SK-N-SH (cell line): Measurements from ENCODE around the gene GPR32. TPM values are rescaled to one million over a fixed set of nuclear protein-coding genes. Genes with fewer than 3 reads are reported as not detected.

ENCODE experiments used
- CTCF ChIA-PET: fragments of 300-600, 350-600 bp; formaldehyde crosslinking; extraction: SDS; loops from one replicate; lab custom pipeline; 2021; lab: Yijun Ruan, JAX
- POLR2A ChIA-PET: fragments of 350-600 bp; sonication (Branson Sonifier 250); formaldehyde crosslinking; extraction: SDS; loops from one replicate; lab custom pipeline; 2020; ENCODE audit warnings: antibody characterized with exemption, inconsistent platforms; lab: Yijun Ruan, JAX
- DNase-seq: peaks from one replicate; pipeline ENCODE4 v3.0.0; 2012
- H2AFZ ChIP-seq: fragments of 200-600 bp; sonication (generic); 2 replicates; pipeline ENCODE4 v1.8.1; 2016; ENCODE audit warnings: antibody characterized with exemption, mild to moderate bottlenecking, low read depth
- H3F3A ChIP-seq: fragments of 200-600 bp; sonication (generic); replicated peaks from 2 replicates; pipeline ENCODE3; 2016; ENCODE audit warnings: antibody characterized with exemption, mild to moderate bottlenecking; ENCODE audit not compliant: insufficient read depth
- H3K27ac ChIP-seq, 2 experiments: fragments of 200-500 bp in 1 of 2; fragments of 200-600 bp in 1 of 2; sonication (Bioruptor generic) in 1 of 2; sonication (generic), shearing (Covaris generic) in 1 of 2; 2 replicates each; pipeline versions ENCODE4 v1.5.1 to v1.6.1; 2014 to 2016; ENCODE audit warnings: low read depth in 2 of 2, inconsistent platforms in 1 of 2, low read length in 1 of 2, mild to moderate bottlenecking in 1 of 2, mixed read lengths in 1 of 2
- H3K27me3 ChIP-seq: fragments of 200-600 bp; sonication (generic), shearing (Covaris generic); 2 replicates; pipeline ENCODE4 v1.6.1; 2016; ENCODE audit warnings: mixed run types; ENCODE audit not compliant: insufficient read depth
- H3K36me3 ChIP-seq, 2 experiments: fragments of 200-500 bp in 1 of 2; fragments of 200-600 bp in 1 of 2; sonication (Bioruptor generic) in 1 of 2; sonication (generic) in 1 of 2; replicated peaks in 1 of 2; 2 replicates each; pipeline versions ENCODE3 to v1.5.1; 2014 to 2016; ENCODE audit warnings: low read length in 1 of 2, mild to moderate bottlenecking in 1 of 2; ENCODE audit not compliant: insufficient read depth in 2 of 2, control insufficient read depth in 1 of 2
- H3K4me1 ChIP-seq, 2 experiments: fragments of 200-500 bp in 1 of 2; fragments of 200-600 bp in 1 of 2; sonication (Bioruptor generic) in 1 of 2; sonication (generic), shearing (Covaris generic) in 1 of 2; 2 replicates each; pipeline versions ENCODE4 v1.5.1 to v1.6.1; 2014 to 2016; ENCODE audit warnings: low read depth in 1 of 2, low read length in 1 of 2, mixed run types in 1 of 2; ENCODE audit not compliant: insufficient read depth in 2 of 2, control insufficient read depth in 1 of 2
- H3K4me2 ChIP-seq: fragments of 200-600 bp; sonication (generic), shearing (Covaris generic); 2 replicates; pipeline ENCODE4 v1.6.1; 2017; ENCODE audit warnings: mixed run types
- H3K4me3 ChIP-seq, 2 experiments: fragments of 200-500 bp in 1 of 2; fragments of 200-600 bp in 1 of 2; sonication (Bioruptor generic) in 1 of 2; sonication (generic), shearing (Covaris generic) in 1 of 2; 2 replicates each; pipeline versions ENCODE4 v1.5.1 to v1.8.1; 2014 to 2016; ENCODE audit warnings: low read depth in 2 of 2, inconsistent platforms in 1 of 2, low read length in 1 of 2, mild to moderate bottlenecking in 1 of 2, mixed read lengths in 1 of 2, moderate library complexity in 1 of 2
- H3K79me2 ChIP-seq: fragments of 200-600 bp; sonication (generic); 2 replicates; pipeline ENCODE4 v1.8.1; 2017; ENCODE audit warnings: mild to moderate bottlenecking; ENCODE audit not compliant: insufficient read depth
- H3K9ac ChIP-seq: fragments of 200-600 bp; sonication (generic); 2 replicates; pipeline ENCODE4 v1.6.1; 2017; ENCODE audit warnings: mixed run types
- H3K9me2 ChIP-seq: fragments of 200-600 bp; sonication (generic); 2 replicates; pipeline ENCODE4 v1.6.1; 2017; ENCODE audit warnings: mixed run types
- H3K9me3 ChIP-seq: fragments of 200-600 bp; sonication (generic); 2 replicates; pipeline ENCODE4 v1.6.1; 2017; ENCODE audit warnings: mixed run types, mild to moderate bottlenecking, moderate library complexity
- H4K20me1 ChIP-seq: fragments of 200-600 bp; sonication (generic); 2 replicates; pipeline ENCODE4 v1.6.1; 2017; ENCODE audit warnings: mild to moderate bottlenecking, mixed run types; ENCODE audit not compliant: insufficient read depth
- FOXM1 ChIP-seq: IDR thresholded peaks from 2 replicates; pipeline ENCODE4 v1.4.0; 2012; ENCODE audit warnings: low read depth, mild to moderate bottlenecking
- MXI1 ChIP-seq: IDR thresholded peaks from 2 replicates; pipeline ENCODE4 v1.6.1; 2012; ENCODE audit warnings: mild to moderate bottlenecking, low read depth, low read length, improper control_type of control experiment
- NRF1 ChIP-seq: IDR thresholded peaks from 2 replicates; pipeline ENCODE4 v1.6.1; 2012; ENCODE audit warnings: low read depth, mild to moderate bottlenecking, low read length
- POLR2AphosphoS5 ChIP-seq: IDR thresholded peaks from 2 replicates; pipeline ENCODE4 v1.6.1; 2012; ENCODE audit warnings: low read depth, low read length
- RCOR1 ChIP-seq: fragments of 150-350 bp; IDR thresholded peaks from 2 replicates; pipeline ENCODE4 v1.6.1; 2017; ENCODE audit warnings: antibody characterized with exemption, low read length
- TAF1 ChIP-seq: IDR thresholded peaks from 2 replicates; pipeline ENCODE4 v1.6.1; 2012; ENCODE audit warnings: low read depth, mild to moderate bottlenecking, low read length, moderate library complexity, borderline replicate concordance
- TEAD4 ChIP-seq: IDR thresholded peaks from 2 replicates; pipeline ENCODE4 v1.4.0; 2012; ENCODE audit warnings: mild to moderate bottlenecking, borderline replicate concordance; ENCODE audit not compliant: insufficient read depth
- YY1 ChIP-seq: IDR thresholded peaks from 2 replicates; pipeline ENCODE4 v1.4.0; 2012; ENCODE audit warnings: low read depth, mild to moderate bottlenecking
- WGBS: methylation state at CpG from one replicate; pipeline ENCODE4 v1.1.6; 2017; ENCODE audit warnings: low lambda C conversion rate; 5-methylcytosine and 5-hydroxymethylcytosine counted together
- polyA plus RNA-seq, 3 experiments: library from polyadenylated mRNA; depleted of rRNA; stranded (reverse); fragments of >200 nt; gene quantifications; 2 replicates each; pipeline ENCODE4 v1.2.3, GENCODE V29; 2012
- TF ChIP-seq, protein P1 (sequence below): IDR thresholded peaks from 2 replicates; pipeline ENCODE4 v1.4.0; 2012; ENCODE audit warnings: low read depth
- TF ChIP-seq, protein P2 (sequence below): IDR thresholded peaks from 2 replicates; pipeline ENCODE4 v1.4.0; 2012; ENCODE audit warnings: low read depth, borderline replicate concordance

Gene GPR32
- polyA plus RNA-seq, 1 of the 3 experiments (the other 2 are of a cell fraction): not detected

DNA sequence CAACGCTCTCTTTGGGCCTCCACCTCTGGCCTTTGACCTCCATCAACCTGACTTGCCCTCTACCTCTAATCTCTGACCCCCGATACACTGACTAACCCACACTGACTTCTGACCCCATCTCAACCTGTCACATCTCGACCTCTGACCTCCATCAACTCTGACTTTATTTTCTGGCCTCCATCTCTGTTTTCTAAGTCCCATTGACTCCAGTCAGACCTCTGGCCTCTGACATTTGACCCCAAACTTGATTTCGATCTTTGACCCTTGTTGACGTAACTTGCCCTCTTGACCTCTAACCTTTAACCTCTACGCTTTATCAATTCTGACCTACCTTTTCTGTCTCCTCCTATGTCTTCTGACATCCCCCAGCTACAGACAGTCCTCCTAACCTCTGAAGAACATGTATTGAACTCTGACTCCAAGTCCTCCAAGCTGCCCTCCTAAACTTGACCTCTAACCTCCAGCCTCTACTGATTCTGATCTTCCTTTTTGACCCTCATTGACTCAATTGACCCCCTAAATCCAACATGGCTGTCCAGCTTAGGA lies 20.7 kb downstream of the GPR32 start:
- Histone ChIP-seq H3F3A (peaks cover 4% of the 10 kb centered on the region), H3K27ac (no peak overlapping the region), H3K4me2 (no peak overlapping the region), H3K4me3 (no peak overlapping the region), H3K4me1 (no peaks in the 10 kb centered on the region; a peak in 1 of 4 replicates), H3K36me3 (no peaks in the 10 kb centered on the region), H3K9ac (no peak overlapping the region), H3K79me2 (no peaks in the 10 kb centered on the region), H3K9me3 (no peaks in the 10 kb centered on the region), H4K20me1 (peaks cover 6% of the 10 kb centered on the region; the same call in 1 of the 2 replicates), H2AFZ (no peak overlapping the region), H3K9me2 (no peaks in the 10 kb centered on the region), H3K27me3 (no peaks in the 10 kb centered on the region)
- TF ChIP-seq MXI1 (no peak), NRF1 (no peak), TAF1 (no peak), POLR2AphosphoS5 (no peak), TEAD4 (no peak), RCOR1 (no peak), FOXM1 (no peak)
- TF ChIP-seq, protein P1, sequence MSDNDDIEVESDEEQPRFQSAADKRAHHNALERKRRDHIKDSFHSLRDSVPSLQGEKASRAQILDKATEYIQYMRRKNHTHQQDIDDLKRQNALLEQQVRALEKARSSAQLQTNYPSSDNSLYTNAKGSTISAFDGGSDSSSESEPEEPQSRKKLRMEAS: no peak
- TF ChIP-seq, protein P2, sequence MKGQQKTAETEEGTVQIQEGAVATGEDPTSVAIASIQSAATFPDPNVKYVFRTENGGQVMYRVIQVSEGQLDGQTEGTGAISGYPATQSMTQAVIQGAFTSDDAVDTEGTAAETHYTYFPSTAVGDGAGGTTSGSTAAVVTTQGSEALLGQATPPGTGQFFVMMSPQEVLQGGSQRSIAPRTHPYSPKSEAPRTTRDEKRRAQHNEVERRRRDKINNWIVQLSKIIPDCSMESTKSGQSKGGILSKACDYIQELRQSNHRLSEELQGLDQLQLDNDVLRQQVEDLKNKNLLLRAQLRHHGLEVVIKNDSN: no peak
- ChIA-PET CTCF (interaction anchor here (1.0 to 3.8 kb wide), 4 partner anchors 8 to 291 kb away, joined by 3 to 27 read pairs (median 4); no protein-coding TSS in a partner anchor), POLR2A (no interaction called here)
- 87% methylated on average over 6 of the region's 6 CpGs for WGBS
- DNase-seq: no peak

DNA sequence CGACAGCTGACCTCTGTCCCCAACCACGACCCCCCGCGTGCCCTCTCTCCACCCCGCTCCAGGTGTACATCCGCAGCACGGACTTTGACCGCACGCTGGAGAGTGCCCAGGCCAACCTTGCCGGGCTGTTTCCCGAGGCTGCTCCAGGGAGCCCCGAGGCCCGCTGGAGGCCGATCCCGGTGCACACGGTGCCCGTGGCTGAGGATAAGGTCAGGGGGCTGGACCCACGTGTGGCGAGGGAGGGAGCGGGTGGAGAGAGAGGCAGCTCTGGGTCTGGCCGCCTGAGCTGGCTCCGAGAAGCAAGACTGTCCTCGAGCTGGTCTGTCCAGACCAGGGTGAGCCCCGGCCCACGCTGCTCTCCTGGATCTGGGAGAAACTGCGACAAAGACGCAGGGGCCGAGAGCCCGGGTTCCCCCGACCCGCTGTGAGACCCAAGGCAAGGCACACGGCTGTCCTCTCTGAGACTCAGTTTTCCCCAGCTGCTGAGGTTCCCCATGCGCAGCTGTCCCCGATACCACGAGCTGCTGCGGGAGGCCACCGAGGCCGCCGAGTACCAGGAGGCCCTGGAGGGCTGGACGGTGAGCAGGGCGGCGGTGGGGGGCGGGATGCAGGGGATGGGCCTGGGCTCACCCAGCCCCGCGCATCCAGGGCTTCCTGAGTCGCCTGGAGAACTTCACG lies 21.5 kb downstream of the GPR32 start:
- H2AFZ ChIP-seq: no peak overlapping the region
- POLR2A ChIA-PET: interaction anchor here (2.2 kb wide), 1 partner anchor 130 kb away, joined by 5 read pairs; no protein-coding TSS in a partner anchor
- H3F3A ChIP-seq: peaks cover 4% of the 10 kb centered on the region
- 74% methylated on average over 33 of the region's 47 CpGs for WGBS
- H3K79me2 ChIP-seq: no peaks in the 10 kb centered on the region
- no peaks in the 10 kb centered on the region; a peak in 1 of 4 replicates for H3K4me1 ChIP-seq
- H3K9me2 ChIP-seq: no peaks in the 10 kb centered on the region
- no peak overlapping the region for H3K9ac ChIP-seq
- no peaks in the 10 kb centered on the region for H3K27me3 ChIP-seq
- peaks cover 13% of the 10 kb centered on the region; the same call in 1 of the 2 replicates for H4K20me1 ChIP-seq
- H3K27ac ChIP-seq: no peak overlapping the region
- H3K4me2 ChIP-seq: no peak overlapping the region
- CTCF ChIA-PET: interaction anchor here (1.1 to 3.8 kb wide), 2 partner anchors 9 to 114 kb away, joined by 4 to 27 read pairs; no protein-coding TSS in a partner anchor
- no peak for TF ChIP-seq YY1
- TF ChIP-seq, all 33 proteins: peak for 0
- Histone ChIP-seq H3K9me3 (no peaks in the 10 kb centered on the region), H3K4me3 (no peak overlapping the region), H3K36me3 (no peaks in the 10 kb centered on the region)
- peak; percentile 53 for DNase-seq
